H9 (cell line): Measurements from ENCODE around the gene BSN. TPM values are rescaled to one million over a fixed set of nuclear protein-coding genes. Genes with fewer than 3 reads are reported as not detected.

Experiments used
- DNase-seq: peaks from one replicate; pipeline ENCODE4 v3.0.0-alpha.2; 2017
- H2AFZ ChIP-seq: one replicate; pipeline ENCODE4 v1.6.1; 2013; ENCODE audit warnings: mild to moderate bottlenecking, low read length, control low read depth, moderate library complexity
- H2AK5ac ChIP-seq: 2 replicates; pipeline ENCODE4 v1.6.1; 2013; ENCODE audit warnings: low read length, control low read depth, mixed read lengths; ENCODE audit not compliant: insufficient read length
- H2BK120ac ChIP-seq: one replicate; pipeline ENCODE4 v1.6.1; 2013; ENCODE audit warnings: low read depth, mild to moderate bottlenecking, low read length, control low read depth, inconsistent platforms; ENCODE audit not compliant: poor library complexity, severe bottlenecking
- H2BK12ac ChIP-seq: 2 replicates; pipeline ENCODE4 v1.6.1; 2013; ENCODE audit warnings: low read length, control low read depth, mixed read lengths, low read depth; ENCODE audit not compliant: insufficient read length
- H2BK15ac ChIP-seq: 2 replicates; pipeline ENCODE4 v1.6.1; 2013; ENCODE audit warnings: low read depth, low read length, control low read depth
- H2BK20ac ChIP-seq: one replicate; pipeline ENCODE4 v1.6.1; 2013; ENCODE audit warnings: low read depth, mild to moderate bottlenecking, low read length, control low read depth, inconsistent platforms; ENCODE audit not compliant: poor library complexity, severe bottlenecking
- H2BK5ac ChIP-seq: 2 replicates; pipeline ENCODE4 v1.6.1; 2013; ENCODE audit warnings: low read length, control low read depth, mixed read lengths; ENCODE audit not compliant: insufficient read length
- H3K14ac ChIP-seq: 2 replicates; pipeline ENCODE4 v1.6.1; 2013; ENCODE audit warnings: low read length, control low read depth; ENCODE audit not compliant: insufficient read depth
- H3K18ac ChIP-seq: 2 replicates; pipeline ENCODE4 v1.6.1; 2013; ENCODE audit warnings: low read depth, mild to moderate bottlenecking, mixed read lengths, low read length, control low read depth; ENCODE audit not compliant: insufficient read length
- H3K23ac ChIP-seq: 2 replicates; pipeline ENCODE4 v1.6.1; 2013; ENCODE audit warnings: low read length, control low read depth, mixed read lengths, low read depth; ENCODE audit not compliant: insufficient read length
- H3K23me2 ChIP-seq: 2 replicates; pipeline ENCODE4 v1.6.1; 2013; ENCODE audit warnings: low read depth, mild to moderate bottlenecking, mixed read lengths, low read length, control low read depth; ENCODE audit not compliant: insufficient read length, poor library complexity, severe bottlenecking
- H3K27ac ChIP-seq: 2 replicates; pipeline ENCODE4 v1.5.1; 2013; ENCODE audit warnings: low read length, control low read depth, mixed read lengths, low read depth; ENCODE audit not compliant: insufficient read length
- H3K27me3 ChIP-seq: 2 replicates; pipeline ENCODE4 v1.6.1; 2013; ENCODE audit warnings: low read length, control low read depth, inconsistent platforms; ENCODE audit not compliant: insufficient read depth
- H3K4ac ChIP-seq: 2 replicates; pipeline ENCODE4 v1.6.1; 2013; ENCODE audit warnings: low read depth, mild to moderate bottlenecking, control low read depth, inconsistent platforms, low read length, moderate library complexity
- H3K4me1 ChIP-seq: 2 replicates; pipeline ENCODE4 v1.6.1; 2013; ENCODE audit warnings: low read length, control low read depth, inconsistent platforms; ENCODE audit not compliant: insufficient read depth
- H3K4me2 ChIP-seq: 2 replicates; pipeline ENCODE4 v1.6.1; 2013; ENCODE audit warnings: low read length, control low read depth, mixed read lengths; ENCODE audit not compliant: insufficient read length, insufficient read depth
- H3K56ac ChIP-seq: 2 replicates; pipeline ENCODE4 v1.6.1; 2013; ENCODE audit warnings: low read depth, mild to moderate bottlenecking, mixed read lengths, low read length, control low read depth; ENCODE audit not compliant: insufficient read length
- H3K79me1 ChIP-seq: 2 replicates; pipeline ENCODE4 v1.6.1; 2013; ENCODE audit warnings: low read depth, mild to moderate bottlenecking, moderate library complexity, low read length, control low read depth, inconsistent platforms; ENCODE audit not compliant: insufficient read depth, poor library complexity, severe bottlenecking
- H3K79me2 ChIP-seq: 2 replicates; pipeline ENCODE4 v1.6.1; 2013; ENCODE audit warnings: low read length, control low read depth, inconsistent platforms; ENCODE audit not compliant: insufficient read depth
- H3K9ac ChIP-seq: 2 replicates; pipeline ENCODE4 v1.6.1; 2013; ENCODE audit warnings: low read length, control low read depth, mixed read lengths; ENCODE audit not compliant: insufficient read length; ENCODE audit errors: extremely low read depth
- H3K9me3 ChIP-seq: one replicate; pipeline ENCODE4 v1.6.1; 2013; ENCODE audit warnings: low read depth, low read length, inconsistent platforms; ENCODE audit not compliant: control insufficient read depth
- H3T11ph ChIP-seq: one replicate; pipeline ENCODE4 v1.6.1; 2013; ENCODE audit warnings: mild to moderate bottlenecking, low read length, control low read depth, inconsistent platforms
- H4K20me1 ChIP-seq: one replicate; pipeline ENCODE4 v1.6.1; 2013; ENCODE audit not compliant: control insufficient read depth, insufficient read length, insufficient read depth
- H4K5ac ChIP-seq: 2 replicates; pipeline ENCODE4 v1.6.1; 2013; ENCODE audit warnings: low read depth, mild to moderate bottlenecking, mixed read lengths, low read length, control low read depth; ENCODE audit not compliant: insufficient read length
- H4K8ac ChIP-seq: replicated peaks from 2 replicates; pipeline ENCODE4 v1.6.1; 2013; ENCODE audit warnings: low read length, control low read depth, mixed read lengths, low read depth; ENCODE audit not compliant: insufficient read length
- H4K91ac ChIP-seq: 2 replicates; pipeline ENCODE4 v1.6.1; 2013; ENCODE audit warnings: low read depth, mild to moderate bottlenecking, moderate library complexity, mixed read lengths, low read length, control low read depth; ENCODE audit not compliant: insufficient read length
- H3K27ac Mint-ChIP-seq, 3 experiments: 2 replicates in 2 of 3; 3 replicates in 1 of 3; pipeline ENCODE4 v1.8.0; 2020 to 2021; ENCODE audit warnings: mixed read lengths in 3 of 3, mild to moderate bottlenecking in 1 of 3, moderate library complexity in 1 of 3
- H3K27me3 Mint-ChIP-seq: 2 replicates; pipeline ENCODE4 v1.8.0; 2021; ENCODE audit warnings: low read depth, mild to moderate bottlenecking, moderate library complexity, mixed read lengths
- H3K36me3 Mint-ChIP-seq, 3 experiments: 2 replicates in 2 of 3; 3 replicates in 1 of 3; pipeline ENCODE4 v1.8.0; 2020 to 2021; ENCODE audit warnings: low read depth in 3 of 3, mixed read lengths in 3 of 3; ENCODE audit not compliant: insufficient read depth in 1 of 3
- H3K4me1 Mint-ChIP-seq, 2 experiments: 2 replicates each; pipeline ENCODE4 v1.8.0; 2020; ENCODE audit warnings: mixed read lengths in 2 of 2
- H3K4me3 Mint-ChIP-seq, 2 experiments: 2 replicates in 1 of 2; 3 replicates in 1 of 2; pipeline ENCODE4 v1.8.0; 2020 to 2021; ENCODE audit warnings: mild to moderate bottlenecking in 2 of 2, mixed read lengths in 2 of 2, moderate library complexity in 1 of 2
- H3K9me3 Mint-ChIP-seq, 2 experiments: 2 replicates in 1 of 2; 3 replicates in 1 of 2; pipeline ENCODE4 v1.8.0; 2020; ENCODE audit warnings: mild to moderate bottlenecking in 2 of 2, mixed read lengths in 2 of 2, moderate library complexity in 1 of 2
- CTCF ChIP-seq: fragments of 200-600 bp; sonication (generic); conservative IDR thresholded peaks from 3 replicates; pipeline ENCODE4 v1.8.0; 2021; ENCODE audit warnings: antibody characterized with exemption, mild to moderate bottlenecking
- WGBS: extraction: QIAGEN DNeasy Blood & Tissue Kit; methylation state at CpG from one replicate; pipeline ENCODE4 v1.1.7; 2013; ENCODE audit warnings: missing lambda C conversion rate, low lambda C conversion rate, mixed read lengths; ENCODE audit not compliant: insufficient read length; ENCODE audit errors: extremely low coverage; 5-methylcytosine and 5-hydroxymethylcytosine counted together
- long read RNA-seq: library from polyadenylated mRNA; unstranded; transcript quantifications from one replicate; pipeline ENCODE4 v2.0.0, GENCODE V29; 2020
- total RNA-seq: library from RNA; stranded (reverse); gene quantifications from 2 replicates; pipeline ENCODE4 v1.2.1, GENCODE V29; 2021

The BSN gene
- 1.9 and 2.4 TPM in 2 replicates for total RNA-seq
- long read RNA-seq, result 0 reads

- Mint-ChIP-seq H3K36me3 (no peaks in the 10 kb centered on the region; a peak in 2 of 7 replicates), H3K4me1 (peaks cover 16 to 18% of the 10 kb centered on the region in 2 experiments), H3K27ac (peak within 1 kb of the TSS; percentile 91 to 98 (median 95); a peak in 6 of 7 replicates), H3K27me3 (peaks cover 12% of the 10 kb centered on the region), H3K4me3 (peak within 1 kb of the TSS; percentile 96 to 97), H3K9me3 (no peaks in the 10 kb centered on the region)
- no peak within 1 kb of the TSS for H2BK5ac ChIP-seq
- H4K91ac ChIP-seq, result no peak within 1 kb of the TSS
- peaks cover 6% of the 10 kb centered on the region; the same call in 1 of the 2 replicates for H3K4me1 ChIP-seq
- H3K23me2 ChIP-seq, result peaks cover 13% of the 10 kb centered on the region
- no peak within 1 kb of the TSS for H3K27ac ChIP-seq
- no peak within 1 kb of the TSS for H2BK12ac ChIP-seq
- peak; percentile 92 for DNase-seq
- H3K4me2 ChIP-seq, result peak within 1 kb of the TSS; percentile 88
- H3K4ac ChIP-seq, result no peak within 1 kb of the TSS
- H3K14ac ChIP-seq, result peak within 1 kb of the TSS; percentile 62
- peak within 1 kb of the TSS; percentile 51 for H3K18ac ChIP-seq
- no peaks in the 10 kb centered on the region for H4K20me1 ChIP-seq
- H3K79me1 ChIP-seq, result no peaks in the 10 kb centered on the region
- no peak within 1 kb of the TSS for H4K5ac ChIP-seq
- no peaks in the 10 kb centered on the region for H3K9me3 ChIP-seq
- no peak within 1 kb of the TSS for H4K8ac ChIP-seq
- no peak within 1 kb of the TSS for H2AFZ ChIP-seq
- H3K79me2 ChIP-seq, result no peaks in the 10 kb centered on the region
- H3K27me3 ChIP-seq, result no peaks in the 10 kb centered on the region
- peak within 1 kb of the TSS; percentile 50 for H3K9ac ChIP-seq
- H2BK15ac ChIP-seq, result no peak within 1 kb of the TSS
- no peak within 1 kb of the TSS for H3K23ac ChIP-seq
- no peak within 1 kb of the TSS for H2BK20ac ChIP-seq
- no peak within 1 kb of the TSS for H2AK5ac ChIP-seq
- no peak for TF ChIP-seq CTCF
- no CpG with 5 or more reads among the region's 76 CpGs for WGBS
- no peak within 1 kb of the TSS for H2BK120ac ChIP-seq
- no peak within 1 kb of the TSS for H3K56ac ChIP-seq
- no peak within 1 kb of the TSS for H3T11ph ChIP-seq
Observed at GRCh38 chr3:49553692-49554632, at the start of gene BSN. TSS of gene BSN (plus strand) at chr3:49554477. CDS start at chr3:49554603, 126 bp downstream.
